GM10266 (cell line): ENCODE results near the gene UHRF1.

ENCODE experiments used
- DNase-seq: peaks from one replicate; pipeline ENCODE4 v3.0.0; 2012; ENCODE audit errors: extremely low spot score
- CTCF ChIP-seq: IDR thresholded peaks from 2 replicates; pipeline ENCODE4 v1.5.1; 2012; ENCODE audit warnings: mild to moderate bottlenecking, low read depth; ENCODE audit not compliant: control insufficient read depth, insufficient read depth; ENCODE audit errors: missing control alignments

Gene UHRF1

GRCh38 chr19:4986056-4986455 lies 76.8 kb downstream of the UHRF1 start:
- no peak for DNase-seq
- no peak for TF ChIP-seq CTCF

DNA sequence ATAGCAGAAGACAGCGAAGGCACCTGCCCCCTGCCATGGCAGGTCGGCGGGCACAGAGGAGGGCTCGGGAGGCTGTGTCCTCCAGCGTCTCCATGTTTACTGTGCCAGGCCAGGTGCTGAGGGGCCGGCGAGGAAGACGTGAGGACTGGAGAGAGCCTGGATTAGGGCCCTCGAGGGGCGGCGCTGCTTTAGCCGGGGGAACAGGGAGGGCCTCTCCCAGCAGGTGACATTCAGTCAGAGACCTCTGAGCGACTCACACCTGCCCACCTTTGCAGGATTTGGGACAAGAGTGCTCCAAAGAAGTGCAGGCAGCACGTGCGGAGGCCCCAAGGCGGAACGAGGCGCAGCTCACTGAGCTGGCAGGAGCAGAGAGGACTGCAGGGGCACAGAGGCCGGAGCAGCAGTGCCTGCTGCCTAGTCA lies 77.2 kb downstream of the UHRF1 start:
- TF ChIP-seq CTCF, result no peak
- DNase-seq, result no peak

- no peak for TF ChIP-seq CTCF
- DNase-seq, result no peak
Observed at GRCh38 chr19:4987256-4987655, 78.0 kb downstream of the UHRF1 start.

DNA sequence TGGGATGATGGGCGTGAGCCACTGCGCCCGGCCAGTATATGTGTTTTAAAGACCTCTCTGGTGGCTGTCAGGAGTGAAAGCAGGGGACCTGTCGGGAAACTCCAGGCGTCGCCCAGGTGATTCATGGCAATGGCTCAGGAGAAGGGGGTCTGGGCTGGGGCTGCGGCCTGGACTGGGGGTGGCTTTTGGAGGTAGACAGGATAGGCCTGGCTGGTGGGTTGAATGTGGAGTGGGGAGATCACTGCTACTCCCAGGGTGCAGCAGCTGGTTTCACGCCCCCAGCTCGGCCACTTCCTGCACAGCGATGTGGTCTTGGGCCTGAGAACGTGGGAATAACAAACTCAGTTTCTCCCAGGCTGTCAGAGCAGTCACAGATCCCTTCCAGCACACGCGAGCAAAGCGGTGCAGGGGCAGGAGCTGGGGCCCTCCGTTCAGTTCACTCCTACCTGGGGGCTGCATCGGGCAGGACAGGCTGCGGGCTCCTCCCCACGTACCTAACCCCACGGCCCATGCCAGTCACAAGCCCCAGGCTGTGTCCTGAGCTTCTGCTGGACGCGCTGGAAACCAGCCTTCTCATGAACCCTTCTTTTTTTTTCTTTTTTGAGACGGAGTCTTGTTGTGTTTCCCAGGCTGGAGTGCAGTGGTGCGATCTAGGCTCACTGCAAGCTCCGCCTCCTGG lies 78.5 kb downstream of the UHRF1 start:
- no peak for DNase-seq
- no peak for TF ChIP-seq CTCF

- no peak for DNase-seq
- no peak for TF ChIP-seq CTCF
Observed at GRCh38 chr19:4988770-4989251, 79.5 kb downstream of the UHRF1 start.

GRCh38 chr19:4990306-4990705 lies 81.0 kb downstream of the UHRF1 start:
- no peak for TF ChIP-seq CTCF
- DNase-seq, result no peak

DNA sequence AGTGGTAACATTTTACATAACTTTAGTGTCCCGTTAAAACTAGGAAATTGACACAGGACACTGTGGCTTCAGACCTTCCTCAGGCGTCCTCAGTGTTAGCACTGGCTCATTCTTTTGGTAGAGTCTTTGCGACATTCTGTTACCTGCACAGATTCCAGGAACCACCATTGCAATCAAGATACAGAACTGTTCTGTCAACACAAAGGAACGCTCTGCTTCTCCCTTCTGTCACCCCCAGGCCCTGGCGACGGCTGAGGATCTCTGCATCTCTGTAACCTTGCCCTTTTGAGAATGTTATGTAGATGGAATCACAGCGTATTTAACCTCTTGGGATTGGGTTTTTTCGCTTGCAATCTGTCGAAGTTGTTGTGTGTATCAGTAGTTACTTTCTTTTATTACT lies 82.2 kb downstream of the UHRF1 start:
- no peak for TF ChIP-seq CTCF
- no peak for DNase-seq
